ENCODE data around the gene VAC14.
"Not testable (repeated sequence)": the region's sequence is repeated elsewhere in the genome, so short reads cannot be mapped to it uniquely, and the experiment has no call there.

Gene VAC14

DNA sequence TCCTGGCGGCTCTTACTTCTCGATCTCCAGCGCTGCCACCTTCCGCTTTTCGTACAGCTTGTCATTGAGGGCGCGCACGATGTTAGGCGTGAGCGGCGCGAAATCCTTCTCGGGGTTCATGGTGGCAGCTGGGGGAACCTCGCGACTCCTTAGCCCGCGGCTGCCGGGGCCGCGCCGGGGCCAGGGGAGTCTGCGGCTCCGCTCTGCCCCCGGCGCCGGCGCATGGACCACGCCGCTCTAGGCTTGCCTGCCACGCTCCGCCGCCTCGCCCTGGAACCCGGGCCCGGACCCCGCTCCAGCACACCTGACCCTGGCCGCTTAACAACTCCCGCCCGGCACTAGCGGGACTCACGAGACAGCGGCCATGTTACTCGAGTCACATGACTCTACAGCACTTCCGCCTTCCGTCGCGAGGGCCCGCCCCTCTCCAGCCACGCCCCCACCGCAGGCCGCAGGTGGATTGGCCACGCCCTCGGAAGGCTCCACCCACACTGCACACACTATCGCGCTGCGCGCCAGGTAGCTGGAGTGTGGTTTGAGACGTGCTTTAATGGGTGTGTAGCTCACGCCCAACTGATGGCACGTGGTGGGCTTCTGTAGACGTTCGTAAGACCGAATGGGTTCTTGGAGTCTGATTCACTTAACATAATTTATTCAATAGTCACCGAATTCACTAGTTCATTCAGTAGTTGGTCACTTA is at the start of gene VAC14:
TSS of gene VAC14 (minus strand) at position 378 of the 700 bp plus-strand sequence. CDS start at position 120, 258 bp downstream.
- DNase-seq (ENCODE audit: low spot score): peak; percentile 98
- in situ Hi-C loops (cut with MboI; ENCODE audit: low pct_unique_long_range_greater_than_20kb, low sequenced_read_pairs, unreplicated experiment): no loop called here
- TF ChIP-seq, protein P1, sequence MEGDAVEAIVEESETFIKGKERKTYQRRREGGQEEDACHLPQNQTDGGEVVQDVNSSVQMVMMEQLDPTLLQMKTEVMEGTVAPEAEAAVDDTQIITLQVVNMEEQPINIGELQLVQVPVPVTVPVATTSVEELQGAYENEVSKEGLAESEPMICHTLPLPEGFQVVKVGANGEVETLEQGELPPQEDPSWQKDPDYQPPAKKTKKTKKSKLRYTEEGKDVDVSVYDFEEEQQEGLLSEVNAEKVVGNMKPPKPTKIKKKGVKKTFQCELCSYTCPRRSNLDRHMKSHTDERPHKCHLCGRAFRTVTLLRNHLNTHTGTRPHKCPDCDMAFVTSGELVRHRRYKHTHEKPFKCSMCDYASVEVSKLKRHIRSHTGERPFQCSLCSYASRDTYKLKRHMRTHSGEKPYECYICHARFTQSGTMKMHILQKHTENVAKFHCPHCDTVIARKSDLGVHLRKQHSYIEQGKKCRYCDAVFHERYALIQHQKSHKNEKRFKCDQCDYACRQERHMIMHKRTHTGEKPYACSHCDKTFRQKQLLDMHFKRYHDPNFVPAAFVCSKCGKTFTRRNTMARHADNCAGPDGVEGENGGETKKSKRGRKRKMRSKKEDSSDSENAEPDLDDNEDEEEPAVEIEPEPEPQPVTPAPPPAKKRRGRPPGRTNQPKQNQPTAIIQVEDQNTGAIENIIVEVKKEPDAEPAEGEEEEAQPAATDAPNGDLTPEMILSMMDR (IDR thresholded peaks at IDR 0.05; ENCODE audit: extremely low read depth, insufficient read depth, missing control alignments): no peak

DNA sequence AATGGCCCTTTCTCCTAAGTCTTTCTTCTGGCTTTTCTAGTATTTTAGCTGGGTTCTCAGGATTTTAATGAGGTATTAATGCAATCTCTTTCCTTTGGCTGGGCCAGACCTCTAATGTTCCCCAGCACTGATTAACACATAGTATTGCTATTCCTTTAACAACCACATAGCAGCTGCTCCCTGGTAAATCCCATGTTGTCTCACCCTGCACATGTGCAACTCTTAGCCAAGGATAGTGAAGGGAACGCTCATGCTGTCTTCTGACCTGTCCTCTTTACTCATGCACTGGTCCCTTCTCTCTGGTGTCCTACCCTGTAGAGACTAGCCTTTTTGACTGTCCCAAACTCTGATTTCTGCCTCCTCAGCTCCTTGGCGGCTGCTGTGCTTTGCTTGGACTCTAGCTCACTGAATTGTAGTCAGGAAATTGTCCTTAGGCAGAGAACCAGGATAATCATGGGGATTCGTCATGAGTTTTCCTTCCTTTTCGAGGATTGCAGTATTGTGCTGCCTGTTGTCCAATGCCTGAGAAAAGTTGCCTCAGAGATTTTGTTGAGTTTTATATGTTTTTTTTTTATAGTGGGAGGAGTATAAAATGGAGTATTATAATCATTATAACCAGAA is 22.6 kb upstream of the VAC14 start:
- in situ Hi-C loops (cut with MboI; ENCODE audit: low pct_unique_long_range_greater_than_20kb, low sequenced_read_pairs, unreplicated experiment); DNase-seq (ENCODE audit: low spot score): not testable (repeated sequence)

- DNase-seq (ENCODE audit: low spot score); in situ Hi-C loops (cut with MboI; ENCODE audit: low pct_unique_long_range_greater_than_20kb, low sequenced_read_pairs, unreplicated experiment): not testable (repeated sequence)
These were observed 21.8 kb upstream of the VAC14 start for GRCh38 chr16:70822734-70823133.

DNA sequence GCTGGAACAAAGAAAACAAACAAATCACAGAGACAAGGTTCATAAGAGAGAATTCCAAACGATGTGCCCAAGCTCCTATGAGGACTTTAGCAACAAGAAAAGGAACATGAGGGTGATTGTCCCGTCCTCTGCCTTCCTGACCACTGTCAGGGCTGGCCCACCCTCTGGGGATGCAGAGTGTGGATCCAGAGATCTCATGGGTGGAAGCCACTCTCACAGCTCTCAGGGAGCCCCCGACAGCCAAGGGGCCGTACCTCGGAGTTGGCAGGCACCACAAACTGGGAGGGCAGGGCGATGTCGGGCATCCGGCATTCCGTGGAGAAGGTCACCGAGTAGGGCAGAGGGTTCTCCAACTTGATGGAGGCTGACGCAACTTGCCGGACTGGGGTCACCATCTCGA is 17.1 kb upstream of the VAC14 start:
- in situ Hi-C loops (cut with MboI; ENCODE audit: low pct_unique_long_range_greater_than_20kb, low sequenced_read_pairs, unreplicated experiment); DNase-seq (ENCODE audit: low spot score): not testable (repeated sequence)

DNA sequence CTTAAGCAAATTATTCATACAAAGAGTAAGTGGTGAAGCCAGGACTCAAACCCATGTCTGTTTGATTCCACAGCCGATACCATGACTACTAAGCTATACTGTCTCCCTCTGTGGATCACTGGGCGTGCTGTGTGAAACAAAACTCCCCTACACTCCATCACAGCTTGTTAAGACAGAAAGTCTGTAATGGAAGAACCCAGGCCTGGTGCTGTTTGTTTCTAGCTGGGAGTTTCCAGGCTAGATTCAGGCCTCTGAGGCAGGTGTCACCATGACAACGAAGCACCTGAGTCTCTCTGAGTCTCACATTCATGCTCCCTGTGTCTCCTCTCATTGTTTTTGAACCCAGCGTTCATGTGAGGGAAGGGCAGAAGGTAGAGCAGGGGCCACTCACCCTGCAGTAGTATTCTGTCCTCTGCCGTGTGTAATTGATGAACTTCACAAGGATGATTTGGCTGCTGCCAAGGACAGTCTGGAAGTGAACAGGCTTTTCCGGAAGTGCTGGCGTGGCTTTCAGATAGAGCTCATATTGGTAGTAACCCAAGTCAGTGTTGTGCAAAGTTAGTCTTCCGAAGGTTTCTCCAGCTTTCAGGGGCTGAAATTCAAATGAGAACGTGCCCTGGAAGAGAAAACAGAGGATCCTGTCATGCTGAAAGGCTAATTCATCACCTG is 8.6 kb upstream of the VAC14 start:
- TF ChIP-seq, protein P1 (IDR thresholded peaks at IDR 0.05; ENCODE audit: extremely low read depth, insufficient read depth, missing control alignments): no peak
- in situ Hi-C loops (cut with MboI; ENCODE audit: low pct_unique_long_range_greater_than_20kb, low sequenced_read_pairs, unreplicated experiment): no loop called here
- peak; percentile 45 for DNase-seq (ENCODE audit: low spot score)

DNA sequence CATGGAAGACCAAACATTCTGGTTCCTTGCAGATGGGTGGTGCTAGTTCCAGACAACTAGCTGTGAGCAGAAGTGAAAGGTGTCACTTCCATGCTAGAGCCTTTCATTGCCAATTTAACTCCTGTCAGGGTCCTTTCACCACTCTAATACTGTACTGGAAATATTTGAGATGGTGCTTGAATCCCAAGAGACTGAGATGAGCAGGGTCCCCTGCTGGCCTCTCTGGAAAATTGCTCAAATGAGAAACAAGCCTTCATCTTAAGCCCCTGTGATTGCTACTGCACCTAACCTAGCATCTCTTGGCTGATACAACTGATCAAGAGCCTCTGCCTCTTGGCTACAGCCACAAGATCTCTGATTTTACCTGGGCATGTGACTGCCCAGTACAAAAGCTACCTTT is 7.4 kb upstream of the VAC14 start:
- in situ Hi-C loops (cut with MboI; ENCODE audit: low pct_unique_long_range_greater_than_20kb, low sequenced_read_pairs, unreplicated experiment): no loop called here
- DNase-seq (ENCODE audit: low spot score): no peak
- TF ChIP-seq, protein P1 (IDR thresholded peaks at IDR 0.05; ENCODE audit: extremely low read depth, insufficient read depth, missing control alignments): no peak

DNA sequence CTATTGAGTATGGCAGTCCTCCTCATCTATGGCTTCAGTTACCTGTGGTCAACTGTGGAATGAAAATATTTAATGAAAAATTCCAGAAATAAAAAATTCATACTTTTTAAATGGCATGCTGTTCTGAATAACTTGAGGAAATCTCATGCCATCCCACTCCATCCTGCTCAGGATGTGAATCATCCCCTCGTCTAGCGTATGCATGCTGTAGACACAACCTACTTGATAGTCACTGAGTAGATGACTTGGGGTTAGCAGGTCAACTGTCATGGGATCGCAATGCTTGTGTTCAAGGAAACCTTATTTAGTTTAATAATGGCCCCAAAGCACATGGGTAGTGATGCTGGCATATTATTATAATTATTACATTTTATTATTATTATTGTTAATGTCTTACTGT is 4.8 kb upstream of the VAC14 start:
- TF ChIP-seq, protein P1 (IDR thresholded peaks at IDR 0.05; ENCODE audit: extremely low read depth, insufficient read depth, missing control alignments): no peak
- no peak for DNase-seq (ENCODE audit: low spot score)
- in situ Hi-C loops (cut with MboI; ENCODE audit: low pct_unique_long_range_greater_than_20kb, low sequenced_read_pairs, unreplicated experiment): no loop called here

DNA sequence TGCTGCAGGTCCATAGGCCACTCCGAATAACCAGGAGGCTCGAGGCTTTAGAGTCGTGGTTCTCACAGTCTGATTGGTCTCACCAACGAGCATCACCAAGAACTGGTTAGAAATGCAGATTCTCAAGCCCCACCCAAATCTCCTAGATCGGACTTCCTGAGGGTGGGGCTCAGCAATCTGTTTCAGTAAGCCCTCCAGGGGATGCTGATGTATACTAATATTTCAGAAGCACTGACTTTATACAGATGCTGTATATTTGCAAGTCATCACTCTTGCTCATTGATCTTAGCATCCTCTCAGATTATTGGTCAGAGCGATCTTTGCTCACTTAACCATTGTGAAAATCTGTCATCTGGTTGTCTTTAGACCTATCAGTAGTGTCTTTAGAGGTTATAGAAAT is 4.4 kb upstream of the VAC14 start:
- no peak for DNase-seq (ENCODE audit: low spot score)
- TF ChIP-seq, protein P1 (IDR thresholded peaks at IDR 0.05; ENCODE audit: extremely low read depth, insufficient read depth, missing control alignments): no peak
- in situ Hi-C loops (cut with MboI; ENCODE audit: low pct_unique_long_range_greater_than_20kb, low sequenced_read_pairs, unreplicated experiment): no loop called here
